Inferior parietal cortex (tissue), 1 donor: ENCODE results near the gene TMIE.
"Not testable (repeated sequence)": the region's sequence is repeated elsewhere in the genome, so short reads cannot be mapped to it uniquely, and the experiment has no call there.

Experiments used
- DNase-seq: peaks from one replicate; pipeline ENCODE4 v3.0.0-alpha.2; 2016; ENCODE audit errors: extremely low spot score

TMIE gene

GRCh38 chr3:46685446-46685845 lies 15.7 kb upstream of the TMIE start:
- no peak for DNase-seq

DNA sequence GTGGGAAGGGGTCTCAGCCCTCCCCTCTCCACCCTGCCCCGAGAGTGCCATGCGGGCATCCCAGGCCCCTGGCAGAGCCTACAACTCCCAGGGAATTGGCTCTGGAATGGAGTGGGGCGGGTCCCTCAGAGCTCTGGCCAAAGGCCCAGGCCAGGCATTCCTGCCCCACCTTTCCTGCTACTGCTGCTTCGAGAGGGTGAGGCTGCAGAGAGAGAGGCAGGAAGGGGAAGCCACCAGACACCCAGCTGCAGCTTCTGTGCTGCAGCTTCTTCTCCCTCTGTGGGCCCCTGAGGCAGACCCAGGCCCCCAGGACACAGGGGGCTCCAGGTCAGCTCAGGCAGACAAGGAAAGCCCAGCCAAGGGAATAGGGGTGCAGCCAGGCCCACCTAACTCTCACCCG lies 10.4 kb upstream of the TMIE start:
- DNase-seq, result no peak

- DNase-seq, result no peak
These were observed 8.6 kb upstream of the TMIE start for GRCh38 chr3:46692566-46692990.

- DNase-seq, result no peak
These were observed 7.9 kb upstream of the TMIE start, which contains the start of gene ALS2CL for GRCh38 chr3:46693038-46693891. ALS2CL (minus strand) TSS chr3:46693679; CDS start chr3:46689440, 4,239 bp downstream.

DNA sequence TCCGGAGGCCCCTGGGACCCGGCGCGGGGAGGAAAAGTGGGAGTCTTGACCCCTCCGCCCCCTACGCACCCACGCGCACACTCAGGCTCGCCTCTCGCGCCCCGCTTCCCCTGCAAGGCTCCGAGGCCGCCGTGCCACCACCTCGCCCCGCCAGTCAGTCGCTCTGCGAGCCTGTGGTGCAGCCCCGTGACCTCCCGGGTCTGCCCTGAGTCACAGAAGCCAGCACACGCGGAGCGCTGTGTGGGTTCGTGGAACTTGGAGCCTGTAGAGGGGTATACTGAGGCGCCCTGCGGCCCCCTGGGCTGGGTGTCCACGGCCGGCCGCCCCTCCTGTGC lies 7.3 kb upstream of the TMIE start:
- DNase-seq, result no peak

GRCh38 chr3:46694520-46694919 lies 6.7 kb upstream of the TMIE start:
- DNase-seq, result no peak

DNA sequence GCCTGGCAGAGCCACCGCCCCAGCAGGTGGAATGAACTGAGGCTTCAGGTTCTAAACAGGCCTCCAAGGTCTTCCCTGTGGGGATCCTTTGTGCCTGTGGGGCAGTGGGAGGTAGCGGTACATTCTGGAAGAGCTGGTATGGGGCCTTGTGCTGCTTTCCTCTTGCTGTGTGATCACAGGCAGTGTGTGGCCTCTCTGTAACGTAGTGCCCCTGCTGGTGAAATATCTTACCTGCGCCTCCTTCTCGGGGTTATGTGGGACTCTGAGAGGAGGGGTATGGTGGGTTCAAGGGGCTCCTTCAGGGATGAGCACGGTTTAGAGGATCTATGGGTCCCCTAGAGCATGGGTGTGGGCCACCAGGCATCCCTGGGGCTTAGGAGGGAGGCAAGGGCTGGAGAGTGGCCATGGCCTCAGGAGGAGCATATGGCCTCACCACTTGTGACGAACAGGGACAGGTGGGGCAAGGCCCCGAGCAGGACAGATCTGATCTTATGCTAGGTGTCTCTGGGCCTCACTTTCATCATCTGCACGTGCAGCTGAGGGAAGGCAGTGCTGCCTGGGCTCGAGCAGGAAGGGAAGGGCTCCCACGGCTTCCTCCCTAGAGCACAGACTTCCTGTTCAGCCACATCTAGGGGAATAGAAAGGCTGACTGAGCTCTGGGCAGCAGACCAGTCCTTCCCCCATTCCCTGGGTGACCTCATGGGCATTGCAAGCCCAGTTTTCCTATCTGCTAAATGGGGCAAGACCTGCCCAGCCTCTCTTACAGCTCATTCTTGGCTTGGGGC lies 5.8 kb upstream of the TMIE start:
- no peak for DNase-seq

DNA sequence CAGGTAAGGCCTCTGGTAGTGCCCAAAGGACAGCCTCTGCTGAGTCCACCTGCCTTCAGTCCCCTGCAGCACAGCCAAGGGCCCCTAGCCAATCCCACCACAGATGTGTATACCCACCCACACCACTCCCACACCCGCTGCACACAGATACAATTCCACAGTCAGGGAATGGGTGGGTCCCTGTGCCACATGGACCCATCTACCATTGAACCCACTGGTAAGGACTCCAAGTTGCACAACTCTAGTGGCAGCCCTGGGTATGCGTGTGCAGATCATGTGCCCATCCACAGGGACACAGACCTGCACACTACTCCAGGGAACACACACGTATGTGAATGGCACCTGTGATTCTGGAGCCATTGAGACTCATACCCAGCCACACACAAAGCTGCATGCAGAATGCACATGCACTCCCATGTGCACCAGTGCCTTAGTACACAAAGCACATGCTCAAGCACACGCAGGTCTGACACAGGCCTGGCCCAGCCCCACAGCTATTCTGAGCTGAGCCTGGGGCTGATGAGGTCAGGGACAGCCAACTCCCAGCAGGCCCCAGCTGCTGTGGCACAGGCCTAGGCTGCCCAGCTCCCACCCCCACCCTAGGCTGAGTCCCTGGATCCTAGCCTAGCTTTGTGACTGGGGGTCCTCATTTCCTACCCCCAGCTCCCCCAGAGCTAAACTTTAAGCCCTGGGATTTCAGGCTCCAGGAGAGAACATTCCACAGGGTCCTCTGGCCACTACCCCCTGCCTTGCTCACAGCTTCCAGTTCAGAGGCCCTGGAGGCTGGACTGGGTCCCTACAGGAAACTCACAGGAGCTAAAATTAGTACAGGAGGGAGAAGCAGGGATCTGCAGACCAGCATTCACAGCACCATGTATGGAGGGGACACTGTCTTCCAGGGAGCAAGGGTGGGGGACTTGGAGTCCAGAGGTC lies 5.0 kb upstream of the TMIE start:
- DNase-seq, result no peak

DNA sequence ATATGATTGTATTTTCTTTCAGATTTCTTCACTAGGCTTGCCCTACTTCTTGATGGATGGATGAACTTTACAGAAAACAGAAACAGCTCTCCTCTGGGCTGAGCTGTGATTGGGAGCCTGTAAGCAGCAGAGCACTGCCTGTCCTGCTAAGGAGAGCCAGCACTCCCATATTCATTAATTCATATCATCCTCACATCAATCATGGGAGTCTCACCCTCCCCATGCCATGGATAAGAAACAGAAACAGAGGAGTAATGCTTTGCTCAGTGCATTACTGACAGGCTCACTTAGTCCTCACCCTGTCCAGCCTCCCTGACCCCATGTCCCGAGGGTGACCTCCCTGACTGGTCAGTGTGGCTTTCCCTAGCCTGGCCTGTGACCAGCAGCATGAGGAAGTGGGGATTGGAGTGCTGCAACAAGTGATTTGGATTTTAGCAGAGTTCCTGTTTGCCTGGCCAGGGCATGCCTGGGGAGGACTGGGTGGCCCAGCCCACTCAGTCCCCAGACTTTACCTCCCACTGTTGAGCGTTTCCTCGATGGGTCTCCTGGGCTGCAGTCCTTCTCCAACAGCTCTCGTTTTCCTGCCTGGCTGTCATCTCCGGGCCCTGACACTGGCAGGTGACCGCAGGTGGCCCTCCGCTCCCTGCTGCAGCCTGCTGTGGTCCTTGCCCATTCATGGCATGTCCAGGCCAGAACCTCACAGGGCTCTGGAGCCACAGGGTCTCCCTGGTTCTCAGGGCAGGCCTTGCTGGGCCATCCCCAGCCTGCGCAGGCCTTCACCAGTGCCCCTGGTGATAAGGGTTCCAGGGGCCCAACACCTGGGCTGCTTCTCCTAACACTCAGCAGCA lies 1.3 kb upstream of the TMIE start:
- no peak for DNase-seq

- no peak for DNase-seq
These were observed 420 bp upstream of the TMIE start for GRCh38 chr3:46700772-46701171.

GRCh38 chr3:46702246-46703012 lies 1.2 kb downstream of the TMIE start:
- DNase-seq, result no peak

DNA sequence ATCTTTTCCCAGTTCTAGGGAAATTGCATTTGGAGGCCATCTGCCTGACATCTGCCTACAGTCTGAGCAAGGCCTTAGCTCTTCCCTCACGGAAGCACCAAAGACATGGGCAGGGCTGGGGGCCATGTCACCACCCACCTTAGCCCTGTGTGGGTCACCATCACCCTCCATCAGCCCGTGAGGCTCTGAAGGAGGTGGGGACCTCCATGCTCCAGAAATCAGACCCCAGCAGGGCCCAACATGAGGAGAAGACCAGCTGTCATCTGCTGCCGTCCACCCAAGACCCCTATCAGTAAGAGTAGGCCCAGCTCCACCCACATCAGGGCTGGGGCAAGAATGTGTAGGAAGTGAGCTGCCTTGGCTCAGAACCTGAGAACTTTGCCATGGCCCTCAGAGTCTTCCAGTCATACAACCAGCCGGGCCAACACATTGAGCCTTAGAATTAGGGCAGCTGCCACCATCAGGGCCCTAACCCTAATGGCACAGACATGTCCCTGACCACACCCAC lies 1.9 kb downstream of the TMIE start:
- no peak for DNase-seq

DNA sequence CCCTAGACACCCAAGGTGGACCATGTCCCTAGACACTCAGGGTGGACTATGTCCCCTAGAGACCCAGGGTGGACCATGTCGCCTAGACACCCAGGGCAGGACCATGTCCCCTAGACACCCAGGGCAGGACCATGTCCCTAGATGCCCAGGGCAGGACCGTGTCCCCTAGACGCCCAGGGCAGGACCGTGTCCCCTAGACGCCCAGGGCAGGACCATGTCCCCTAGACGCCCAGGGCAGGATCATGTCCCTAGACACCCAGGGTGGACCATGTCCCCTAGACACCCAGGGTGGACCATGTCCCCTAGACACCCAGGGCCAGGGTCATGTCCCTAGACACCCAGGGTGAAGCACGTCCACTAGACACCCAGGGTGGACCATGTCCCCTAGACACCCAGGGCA lies 3.2 kb downstream of the TMIE start:
- not testable (repeated sequence) for DNase-seq

GRCh38 chr3:46705022-46705530 lies 3.9 kb downstream of the TMIE start:
- peak; percentile 77 for DNase-seq

- no peak for DNase-seq
These were observed 4.8 kb downstream of the TMIE start for GRCh38 chr3:46705751-46706552.

DNA sequence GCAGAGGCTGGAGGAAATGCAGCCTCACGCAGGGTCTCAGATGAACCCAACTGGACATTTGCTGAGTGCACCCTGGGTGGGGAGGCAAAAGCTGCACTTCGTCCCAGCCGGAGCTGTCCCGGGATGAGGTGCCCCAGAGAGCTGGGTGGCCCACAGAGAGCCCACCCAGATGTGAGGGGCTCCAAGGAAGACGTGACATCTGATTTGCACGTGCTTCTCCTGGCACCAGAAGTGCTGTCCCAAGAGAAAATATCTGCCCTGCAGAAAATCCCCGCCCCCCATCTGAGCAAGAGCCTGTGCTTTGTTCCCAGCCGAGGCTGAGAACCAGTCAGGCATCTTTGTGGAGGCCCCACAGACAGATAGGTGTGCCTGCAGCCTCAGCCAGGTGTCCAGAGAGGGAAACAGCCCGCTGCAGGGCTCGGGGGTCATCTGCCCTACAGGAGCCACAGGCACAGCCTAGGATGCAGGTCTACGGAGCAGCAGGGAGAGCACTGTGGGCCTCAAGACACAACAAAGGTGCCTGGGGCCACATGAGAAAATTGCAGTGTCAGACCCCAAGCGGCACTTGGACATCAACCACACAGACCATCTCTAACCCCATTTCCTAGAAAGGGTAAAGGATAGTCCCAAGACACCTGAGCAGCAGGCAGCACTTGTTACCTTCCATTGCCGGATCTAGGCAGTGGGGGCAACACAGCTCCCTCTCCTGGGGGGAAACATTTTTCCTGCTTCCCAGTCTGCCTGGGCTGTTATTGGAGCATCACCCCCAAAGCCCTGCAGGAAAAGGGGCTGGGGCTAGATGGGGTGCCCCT lies 5.8 kb downstream of the TMIE start:
- no peak for DNase-seq

- no peak for DNase-seq
These were observed 6.4 kb downstream of the TMIE start for GRCh38 chr3:46707601-46708011.
